ENCODE measurements around the gene RHOJ. TPM values are rescaled to one million over a fixed set of nuclear protein-coding genes. Genes with fewer than 3 reads are reported as not detected.

Gene RHOJ
- total RNA-seq, 1 donor from 2014 or later, result 0.54 TPM

GRCh38 chr14:63249092-63249491 is 44.8 kb downstream of the RHOJ start:
- Histone ChIP-seq H3K36me3 (ENCODE audit: control insufficient read depth, insufficient read depth, low read length) (no peaks in the 10 kb centered on the region), H3K4me3 (ENCODE audit: low read depth, low read length) (no peak overlapping the region), H3K27me3 (ENCODE audit: control insufficient read depth, insufficient read depth, low read length) (no peaks in the 10 kb centered on the region)
- no peak for DNase-seq (ENCODE audit: low read depth)
- TF ChIP-seq CTCF (IDR thresholded peaks at IDR 0.05; ENCODE audit: insufficient read depth, low read length, poor library complexity, severe bottlenecking), result no peak

GRCh38 chr14:63257299-63257698 is 53.1 kb downstream of the RHOJ start:
- DNase-seq (ENCODE audit: low read depth), result no peak
- no peaks in the 10 kb centered on the region for H3K36me3 ChIP-seq (ENCODE audit: control insufficient read depth, insufficient read depth, low read length)
- H3K4me3 ChIP-seq (ENCODE audit: low read depth, low read length), result no peak overlapping the region
- no peak for TF ChIP-seq CTCF (IDR thresholded peaks at IDR 0.05; ENCODE audit: insufficient read depth, low read length, poor library complexity, severe bottlenecking)
- H3K27me3 ChIP-seq (ENCODE audit: control insufficient read depth, insufficient read depth, low read length), result no peaks in the 10 kb centered on the region

GRCh38 chr14:63262446-63262845 is 58.2 kb downstream of the RHOJ start:
- Histone ChIP-seq H3K36me3 (ENCODE audit: control insufficient read depth, insufficient read depth, low read length) (no peaks in the 10 kb centered on the region), H3K27me3 (ENCODE audit: control insufficient read depth, insufficient read depth, low read length) (no peaks in the 10 kb centered on the region), H3K4me3 (ENCODE audit: low read depth, low read length) (no peak overlapping the region)
- TF ChIP-seq CTCF (IDR thresholded peaks at IDR 0.05; ENCODE audit: insufficient read depth, low read length, poor library complexity, severe bottlenecking), result no peak
- DNase-seq (ENCODE audit: low read depth), result no peak

GRCh38 chr14:63266106-63266505 is 61.9 kb downstream of the RHOJ start:
- H3K36me3 ChIP-seq (ENCODE audit: control insufficient read depth, insufficient read depth, low read length), result no peaks in the 10 kb centered on the region
- TF ChIP-seq CTCF (IDR thresholded peaks at IDR 0.05; ENCODE audit: insufficient read depth, low read length, poor library complexity, severe bottlenecking), result no peak
- H3K27me3 ChIP-seq (ENCODE audit: control insufficient read depth, insufficient read depth, low read length), result no peaks in the 10 kb centered on the region
- no peak for DNase-seq (ENCODE audit: low read depth)
- H3K4me3 ChIP-seq (ENCODE audit: low read depth, low read length), result no peak overlapping the region

- Histone ChIP-seq H3K27me3 (ENCODE audit: control insufficient read depth, insufficient read depth, low read length) (no peaks in the 10 kb centered on the region), H3K36me3 (ENCODE audit: control insufficient read depth, insufficient read depth, low read length) (no peaks in the 10 kb centered on the region), H3K4me3 (ENCODE audit: low read depth, low read length) (no peak overlapping the region)
- no peak for TF ChIP-seq CTCF (IDR thresholded peaks at IDR 0.05; ENCODE audit: insufficient read depth, low read length, poor library complexity, severe bottlenecking)
- DNase-seq (ENCODE audit: low read depth), result no peak
Observed at GRCh38 chr14:63267171-63267570, 62.9 kb downstream of the RHOJ start.

- no peak for DNase-seq (ENCODE audit: low read depth)
- H3K36me3 ChIP-seq (ENCODE audit: control insufficient read depth, insufficient read depth, low read length), result no peaks in the 10 kb centered on the region
- no peak for TF ChIP-seq CTCF (IDR thresholded peaks at IDR 0.05; ENCODE audit: insufficient read depth, low read length, poor library complexity, severe bottlenecking)
- peaks cover 1% of the 10 kb centered on the region for H3K27me3 ChIP-seq (ENCODE audit: control insufficient read depth, insufficient read depth, low read length)
- no peak overlapping the region for H3K4me3 ChIP-seq (ENCODE audit: low read depth, low read length)
Observed at GRCh38 chr14:63268771-63269170, 64.5 kb downstream of the RHOJ start.

Measured in kidney epithelial cell (primary cell).